AML-193 (cell line): ENCODE data around the gene MAD1L1.

ENCODE experiments used
- DNase-seq, 2 experiments: peaks; one replicate each; lab custom pipeline; 2025; lab: John Stamatoyannopoulos, UW

Gene MAD1L1

GRCh38 chr7:2139004-2139699 is 93.6 kb downstream of the MAD1L1 start:
- no peak for DNase-seq

DNA sequence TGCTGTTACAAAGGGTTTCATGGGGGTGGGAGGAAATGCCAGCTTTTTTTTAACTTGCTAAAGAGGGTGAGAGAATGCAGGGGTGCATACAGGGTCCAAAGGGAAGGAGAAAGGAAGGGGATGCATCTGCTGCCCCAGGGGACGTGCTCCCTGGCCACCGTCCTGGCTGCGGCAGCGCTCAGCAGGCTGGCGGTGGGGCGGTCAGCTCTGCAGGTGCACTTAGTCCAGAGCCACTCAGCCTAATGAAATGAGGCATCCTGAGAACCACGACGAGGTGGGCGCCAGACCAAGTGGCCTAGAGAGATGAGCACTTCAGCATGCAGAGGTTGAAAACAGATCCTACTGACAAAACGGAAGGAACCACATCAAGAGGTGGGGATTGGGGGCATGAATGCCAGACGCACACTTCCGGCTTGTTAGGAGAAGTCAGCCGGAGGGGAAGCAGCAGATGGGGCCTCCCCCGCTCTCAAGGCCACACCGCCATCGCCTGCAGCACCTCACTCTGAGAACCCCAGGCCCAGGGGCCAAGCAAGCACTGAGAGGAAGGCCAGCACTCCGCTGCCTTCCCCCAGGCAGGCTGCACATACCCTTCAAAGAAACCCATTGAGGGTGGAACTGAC is 94.5 kb downstream of the MAD1L1 start:
- DNase-seq: no peak

- no peak for DNase-seq
Measured at GRCh38 chr7:2134740-2135139, 98.0 kb downstream of the MAD1L1 start.

DNA sequence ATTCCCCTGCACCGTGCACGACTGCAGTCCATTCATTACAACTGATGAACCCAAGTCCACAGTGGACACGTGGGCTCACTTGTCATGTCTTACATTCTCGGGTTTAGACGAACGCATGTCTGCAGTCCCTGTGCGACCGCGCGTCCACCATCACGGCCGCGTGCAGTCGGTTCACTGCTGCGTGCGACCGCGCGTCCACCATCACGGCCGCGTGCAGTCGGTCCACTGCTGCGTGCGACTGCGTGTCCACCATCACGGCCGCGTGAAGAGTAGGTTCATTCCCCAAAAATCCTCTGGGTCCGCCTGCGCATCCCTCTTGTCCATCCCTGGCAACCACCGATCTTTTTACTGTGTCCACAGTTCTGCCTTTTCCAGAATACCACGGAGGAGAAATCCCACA is 100.5 kb downstream of the MAD1L1 start:
- DNase-seq: no peak

DNA sequence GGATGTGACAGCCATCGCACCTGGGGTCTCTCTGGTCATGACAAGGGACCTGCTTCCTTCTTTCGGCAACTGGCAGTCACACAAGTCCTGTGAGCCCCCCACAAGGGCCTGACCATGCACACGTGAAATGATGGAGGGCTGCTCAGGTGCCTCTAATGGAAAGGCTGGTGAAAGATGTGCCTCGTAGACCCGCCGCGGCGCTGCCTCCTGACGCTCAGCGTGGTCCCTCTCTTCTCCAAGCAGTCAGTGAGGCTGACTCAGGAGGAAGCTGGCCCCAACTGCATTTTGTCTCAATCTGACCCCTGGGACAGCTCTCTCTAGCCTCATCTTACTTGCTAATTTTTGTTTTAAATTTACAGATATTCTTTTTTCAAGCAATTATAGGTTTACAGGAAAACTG is 100.9 kb downstream of the MAD1L1 start:
- no peak for DNase-seq

DNA sequence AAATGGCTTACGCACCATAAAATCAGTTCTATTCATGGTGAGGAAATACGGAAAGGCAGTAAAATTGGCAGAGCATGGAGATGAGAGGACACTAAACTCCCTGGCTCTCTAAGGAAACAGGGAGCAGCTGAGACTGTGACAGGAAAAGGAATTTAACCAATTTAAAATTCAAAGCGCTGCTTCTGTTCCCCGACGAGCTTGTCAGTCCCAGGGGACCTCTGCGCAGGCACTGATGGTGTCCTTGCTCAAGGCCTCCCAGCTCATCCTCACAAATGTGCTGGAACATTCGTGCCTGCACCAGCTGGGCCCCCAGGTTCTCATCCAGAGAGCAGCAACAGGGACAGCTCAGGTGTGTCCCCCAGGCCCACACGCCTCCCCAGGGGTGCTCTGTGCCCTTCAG is 101.4 kb downstream of the MAD1L1 start:
- no peak for DNase-seq

DNA sequence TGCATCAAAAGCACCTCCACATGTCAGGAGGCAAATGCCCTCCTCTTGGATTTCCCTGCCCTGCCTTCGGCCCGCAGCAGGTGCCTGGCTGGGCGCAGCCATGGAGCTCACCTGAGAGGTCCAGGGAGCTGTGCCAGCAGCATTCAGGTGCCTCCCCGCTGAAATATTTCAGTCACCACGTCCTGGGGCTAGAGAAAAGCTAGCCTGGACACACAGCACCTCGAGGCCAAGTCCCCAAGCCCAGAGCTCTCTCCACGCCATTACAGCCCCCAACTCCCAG is 102.7 kb downstream of the MAD1L1 start:
- DNase-seq: no peak

- no peak for DNase-seq
Measured at GRCh38 chr7:2129323-2130095, 103.2 kb downstream of the MAD1L1 start.

DNA sequence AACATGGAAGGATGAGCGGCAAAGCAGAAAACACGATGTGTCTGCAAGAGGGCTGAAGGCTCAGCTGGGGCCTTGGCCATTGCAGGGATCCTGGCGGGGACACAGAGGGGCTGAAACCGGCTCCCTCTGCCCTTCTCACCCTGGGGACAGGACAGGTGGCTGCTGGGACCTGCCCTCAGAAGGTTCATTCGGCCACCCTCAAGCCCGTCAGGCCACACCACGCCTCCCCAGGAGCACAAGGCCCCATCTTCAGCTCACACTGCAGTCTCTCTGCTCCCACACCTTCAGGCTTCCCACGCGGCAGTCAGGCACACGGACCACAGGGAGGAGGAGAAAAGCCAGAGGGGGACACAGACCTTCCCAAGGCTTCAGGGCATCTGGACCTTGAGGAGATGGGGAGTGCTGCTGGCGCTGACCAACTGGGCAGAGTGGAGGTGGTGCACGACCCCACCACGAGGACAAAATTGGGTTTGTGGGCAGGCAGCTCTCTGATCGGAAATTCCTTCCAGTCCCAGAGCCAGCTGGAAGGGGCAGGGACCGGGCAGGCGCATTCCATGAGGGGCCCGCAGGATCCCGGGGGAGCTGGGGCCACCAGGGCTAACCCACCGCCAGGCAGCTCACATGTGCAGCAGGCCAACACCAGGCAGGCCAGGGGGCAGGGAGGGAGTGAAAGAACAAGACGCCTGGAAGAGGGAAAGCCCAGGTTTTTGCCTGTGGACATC is 104.0 kb downstream of the MAD1L1 start:
- DNase-seq: no peak

- DNase-seq: no peak
Measured at GRCh38 chr7:2126621-2127020, 106.1 kb downstream of the MAD1L1 start.

DNA sequence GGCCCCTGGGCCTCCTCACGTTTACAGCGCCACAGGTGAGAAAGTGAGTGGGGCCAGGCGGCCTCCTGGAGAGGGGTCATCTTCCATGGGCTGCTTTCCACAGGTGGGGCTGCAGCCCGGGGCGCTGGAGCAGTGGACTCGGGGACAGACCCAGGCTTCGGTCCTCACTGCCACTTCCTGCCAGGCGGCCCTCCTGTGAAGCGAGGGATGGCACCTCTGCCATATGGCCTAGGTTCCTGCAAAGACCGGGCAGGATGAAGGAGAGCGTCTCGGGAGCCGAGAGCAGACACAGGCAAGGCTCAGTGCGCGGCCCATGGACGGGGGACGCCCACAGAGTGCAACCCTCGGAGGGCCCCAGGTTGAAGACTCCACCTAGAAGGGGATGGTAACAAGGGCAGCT is 106.8 kb downstream of the MAD1L1 start:
- DNase-seq: no peak

DNA sequence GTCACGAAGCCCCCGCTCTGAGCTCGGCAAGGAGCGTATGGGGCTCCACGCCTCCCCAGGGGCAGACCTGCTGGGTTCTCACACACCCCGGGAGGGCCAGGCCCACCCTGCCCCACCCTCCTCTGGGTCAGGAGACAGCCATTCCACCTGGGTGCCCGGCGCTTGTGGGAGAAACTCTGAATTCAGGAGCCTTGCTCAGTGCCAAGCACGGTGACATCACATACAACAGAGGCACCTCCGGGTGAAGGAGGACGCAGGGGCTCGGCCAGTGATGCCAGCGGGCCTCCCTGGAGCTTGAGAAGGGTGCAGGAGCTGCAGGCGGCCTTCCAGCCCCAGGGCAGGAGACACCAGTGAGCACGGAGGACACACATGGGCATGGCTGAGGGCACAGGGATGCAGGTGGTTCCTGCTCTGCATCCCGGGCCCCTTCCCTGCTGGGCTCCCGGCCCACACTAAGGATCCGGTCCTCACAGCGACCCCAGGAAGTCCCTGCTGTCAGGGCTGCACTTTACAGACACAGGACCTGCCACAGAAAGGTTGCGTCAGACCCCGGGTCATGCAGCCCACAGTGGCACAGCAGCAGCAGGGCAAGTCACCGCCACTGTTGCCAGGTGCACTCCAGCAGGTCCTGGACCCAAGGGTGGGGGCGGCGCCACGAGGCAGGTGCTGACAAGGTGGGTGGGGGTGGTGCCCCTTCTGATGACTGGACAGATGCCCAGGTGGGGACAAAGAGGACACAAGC is 108.0 kb downstream of the MAD1L1 start:
- DNase-seq: no peak

- no peak for DNase-seq
Measured at GRCh38 chr7:2123916-2124315, 108.8 kb downstream of the MAD1L1 start.

GRCh38 chr7:2123360-2123759 is 109.4 kb downstream of the MAD1L1 start:
- no peak for DNase-seq

GRCh38 chr7:2122651-2123050 is 110.1 kb downstream of the MAD1L1 start:
- no peak for DNase-seq

- no peak for DNase-seq
Measured at GRCh38 chr7:2120841-2121830, 111.6 kb downstream of the MAD1L1 start.

DNA sequence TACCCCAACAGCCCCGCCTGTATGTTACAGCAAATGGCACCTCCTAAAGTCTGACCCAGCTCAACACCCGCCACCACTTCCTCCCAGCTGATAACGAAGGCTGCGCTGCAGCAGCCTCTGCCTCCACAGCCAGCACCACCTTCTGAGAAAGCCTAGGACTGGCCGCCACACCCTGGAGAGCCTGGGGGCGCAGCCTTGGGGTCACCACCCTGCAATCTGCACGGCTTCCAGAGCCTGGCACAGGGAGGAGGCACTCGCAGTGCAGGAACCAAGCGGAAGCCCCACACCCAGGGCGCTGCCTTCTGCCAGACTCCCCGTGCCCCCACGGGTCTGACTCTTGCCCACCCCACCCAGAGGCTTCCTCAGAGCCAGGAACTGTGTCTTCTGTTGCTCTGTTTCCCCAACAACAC is 112.5 kb downstream of the MAD1L1 start:
- no peak for DNase-seq

GRCh38 chr7:2118630-2119190 is 114.0 kb downstream of the MAD1L1 start:
- no peak for DNase-seq

DNA sequence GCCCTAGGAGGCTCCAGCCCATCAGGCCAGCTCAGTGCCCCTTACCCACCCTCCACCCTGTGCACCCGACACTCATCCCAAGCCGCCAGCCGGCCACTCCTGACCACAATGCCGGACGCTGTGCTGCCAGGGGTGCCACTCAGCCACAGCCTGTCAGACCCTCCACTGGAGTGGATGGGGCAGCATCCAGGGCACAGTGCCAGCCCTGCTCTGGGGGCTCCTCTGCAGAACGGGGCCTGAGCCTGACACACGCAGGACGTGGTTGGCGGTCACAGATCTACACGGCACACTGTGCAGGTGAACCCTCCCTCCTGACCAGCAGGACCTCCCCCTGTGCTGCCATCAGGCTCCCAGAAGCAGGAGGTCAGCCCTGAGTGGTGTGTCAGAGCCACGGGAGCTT is 114.7 kb downstream of the MAD1L1 start:
- no peak for DNase-seq

GRCh38 chr7:2117646-2118045 is 115.1 kb downstream of the MAD1L1 start:
- DNase-seq: no peak
